Measurements from ENCODE around the gene EXO1. TPM values are rescaled to one million over a fixed set of nuclear protein-coding genes. Genes with fewer than 3 reads are reported as not detected.
A peak's percentile ranks its signal among the peaks of the same experiment; 100 is the strongest.

Gene EXO1
- total and polyA plus RNA-seq, 8 donors: 0.89 to 19.3 (median 1.2) TPM; not detected in 2

DNA sequence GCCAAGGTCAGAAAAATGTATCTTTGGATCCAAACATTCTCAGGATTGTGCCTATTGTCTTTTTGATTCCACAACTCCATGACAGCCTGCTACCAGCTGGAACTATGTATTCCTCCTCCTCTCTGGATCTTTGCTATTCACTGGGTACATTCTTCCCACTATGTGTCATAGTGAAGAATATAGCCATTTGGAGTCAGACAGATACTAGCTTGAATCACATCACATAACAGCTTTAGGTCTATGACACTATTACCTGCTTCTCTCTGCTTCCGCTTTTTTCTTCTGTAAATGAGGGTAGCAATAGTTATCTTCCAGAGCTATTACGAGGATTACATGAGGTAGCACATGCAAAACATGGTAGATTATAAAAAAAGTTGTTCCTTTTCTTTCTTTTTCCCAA, 5.4 kb upstream of the EXO1 start:
- Histone ChIP-seq H3K27ac (no peak overlapping the region), H3K27me3 (no peaks in the 10 kb centered on the region), H3K4me1 (peaks cover 4 to 7% (median 6%) of the 10 kb centered on the region in 4 donors), H3K9me3 (no peaks in the 10 kb centered on the region), H3K4me3 (no peak overlapping the region), H3K36me3 (no peaks in the 10 kb centered on the region)
- TF ChIP-seq POLR2AphosphoS5 (IDR thresholded peaks at IDR 0.05) (no peak), POLR2A (IDR thresholded peaks at IDR 0.05) (no peak), EP300 (IDR thresholded peaks at IDR 0.05) (no peak)
- TF ChIP-seq, protein P1, sequence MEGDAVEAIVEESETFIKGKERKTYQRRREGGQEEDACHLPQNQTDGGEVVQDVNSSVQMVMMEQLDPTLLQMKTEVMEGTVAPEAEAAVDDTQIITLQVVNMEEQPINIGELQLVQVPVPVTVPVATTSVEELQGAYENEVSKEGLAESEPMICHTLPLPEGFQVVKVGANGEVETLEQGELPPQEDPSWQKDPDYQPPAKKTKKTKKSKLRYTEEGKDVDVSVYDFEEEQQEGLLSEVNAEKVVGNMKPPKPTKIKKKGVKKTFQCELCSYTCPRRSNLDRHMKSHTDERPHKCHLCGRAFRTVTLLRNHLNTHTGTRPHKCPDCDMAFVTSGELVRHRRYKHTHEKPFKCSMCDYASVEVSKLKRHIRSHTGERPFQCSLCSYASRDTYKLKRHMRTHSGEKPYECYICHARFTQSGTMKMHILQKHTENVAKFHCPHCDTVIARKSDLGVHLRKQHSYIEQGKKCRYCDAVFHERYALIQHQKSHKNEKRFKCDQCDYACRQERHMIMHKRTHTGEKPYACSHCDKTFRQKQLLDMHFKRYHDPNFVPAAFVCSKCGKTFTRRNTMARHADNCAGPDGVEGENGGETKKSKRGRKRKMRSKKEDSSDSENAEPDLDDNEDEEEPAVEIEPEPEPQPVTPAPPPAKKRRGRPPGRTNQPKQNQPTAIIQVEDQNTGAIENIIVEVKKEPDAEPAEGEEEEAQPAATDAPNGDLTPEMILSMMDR (IDR thresholded peaks at IDR 0.05): no peak
- no peak for DNase-seq
- WGBS, 5 donors: 88 to 95% (median 90%) methylated on average over 2 of the region's 2 CpGs
- intact Hi-C loops (cut with DNase I; ENCODE audit: low total_unique reads): no loop called here

DNA sequence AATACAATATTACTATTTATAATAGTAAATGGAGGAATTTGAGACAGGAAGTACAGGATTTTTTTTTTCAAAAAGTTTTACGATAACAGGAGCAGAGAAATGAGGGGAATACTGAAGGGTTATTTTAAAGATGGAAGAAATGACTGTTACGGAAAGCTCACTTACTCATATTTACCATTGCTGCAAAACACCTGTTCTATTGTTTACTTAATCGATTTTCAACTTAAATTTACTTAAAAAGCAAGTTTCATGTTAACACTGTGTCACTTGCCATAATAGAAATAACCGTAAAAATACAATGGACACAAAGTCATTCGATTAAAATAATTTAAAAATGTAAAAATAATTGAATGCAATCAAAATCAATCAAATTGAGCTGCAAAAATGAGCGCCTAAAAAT, 3.4 kb upstream of the EXO1 start:
- peaks cover 9 to 20% (median 15%) of the 10 kb centered on the region in 4 donors for H3K4me1 ChIP-seq
- no peaks in the 10 kb centered on the region for H3K36me3 ChIP-seq
- H3K4me3 ChIP-seq: no peak overlapping the region
- H3K27ac ChIP-seq: no peak overlapping the region
- no peak for TF ChIP-seq EP300 (IDR thresholded peaks at IDR 0.05)
- TF ChIP-seq POLR2A (IDR thresholded peaks at IDR 0.05): no peak
- TF ChIP-seq, protein P1 (IDR thresholded peaks at IDR 0.05): no peak
- no peak for TF ChIP-seq POLR2AphosphoS5 (IDR thresholded peaks at IDR 0.05)
- no peak for DNase-seq
- no peaks in the 10 kb centered on the region for H3K9me3 ChIP-seq
- 68 to 79% (median 74%) methylated on average over 6 of the region's 6 CpGs for WGBS, 5 donors
- intact Hi-C loops (cut with DNase I; ENCODE audit: low total_unique reads): no loop called here
- no peaks in the 10 kb centered on the region for H3K27me3 ChIP-seq

DNA sequence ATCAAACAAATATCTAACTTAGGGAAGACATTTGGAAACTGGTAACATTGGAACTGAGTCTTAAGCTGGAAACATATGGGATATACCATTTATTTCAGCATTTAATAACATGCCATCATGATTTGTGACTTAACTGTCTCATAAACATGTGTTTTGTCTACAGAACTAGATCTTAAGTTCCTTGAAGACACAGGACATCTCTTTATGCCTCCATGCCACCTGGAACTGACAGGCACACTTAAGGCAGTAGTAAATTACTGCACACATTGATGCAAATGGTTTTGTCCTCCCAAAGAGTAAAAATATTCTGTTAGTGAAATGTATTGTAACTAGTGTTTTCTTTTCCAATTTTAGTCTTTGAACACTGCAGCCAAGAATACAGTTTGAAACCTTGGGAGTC, 1.6 kb upstream of the EXO1 start:
- TF ChIP-seq POLR2A (IDR thresholded peaks at IDR 0.05): no peak
- TF ChIP-seq EP300 (IDR thresholded peaks at IDR 0.05): no peak
- TF ChIP-seq, protein P1 (IDR thresholded peaks at IDR 0.05): no peak
- no peak for TF ChIP-seq POLR2AphosphoS5 (IDR thresholded peaks at IDR 0.05)
- no peak overlapping the region for H3K27ac ChIP-seq
- intact Hi-C loops (cut with DNase I; ENCODE audit: low total_unique reads): no loop called here
- H3K4me3 ChIP-seq: no peak overlapping the region
- H3K9me3 ChIP-seq: no peaks in the 10 kb centered on the region
- H3K27me3 ChIP-seq: no peaks in the 10 kb centered on the region
- DNase-seq: no peak
- no peaks in the 10 kb centered on the region for H3K36me3 ChIP-seq
- H3K4me1 ChIP-seq: peaks cover 9 to 20% (median 15%) of the 10 kb centered on the region in 4 donors

DNA sequence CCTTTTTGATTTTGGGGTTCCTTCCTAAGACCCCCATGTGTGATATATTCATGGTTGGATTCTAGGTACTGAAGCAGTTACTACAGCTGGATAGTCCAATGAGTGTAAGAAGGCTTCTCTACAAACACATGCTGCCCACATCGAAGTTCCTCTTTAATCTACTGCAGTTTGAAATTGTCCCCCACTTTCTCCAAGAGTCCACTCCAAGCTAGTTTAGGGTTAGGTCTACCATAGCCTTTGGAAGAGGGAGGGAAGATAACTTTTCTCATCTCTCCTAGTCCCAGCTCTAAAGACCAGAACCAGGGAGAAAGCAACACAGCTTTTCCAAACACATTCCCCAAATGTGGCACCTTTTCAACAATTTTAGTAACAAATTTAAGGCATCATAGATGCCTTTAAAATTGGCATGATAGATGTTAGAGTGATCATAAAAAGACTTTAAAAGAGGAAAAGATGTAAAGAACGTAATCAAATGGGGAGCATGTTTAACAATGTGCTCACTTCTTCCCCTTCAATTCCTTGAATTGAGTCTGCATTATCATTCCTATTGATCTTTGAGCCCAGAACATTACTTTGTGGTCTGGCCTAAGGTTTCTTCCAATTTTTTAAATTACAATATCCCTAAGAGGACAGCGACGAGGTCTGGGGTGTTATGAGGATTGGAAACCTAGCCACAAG, 1.0 kb upstream of the EXO1 start:
- Histone ChIP-seq H3K36me3 (no peaks in the 10 kb centered on the region), H3K9me3 (no peaks in the 10 kb centered on the region), H3K27ac (peak overlapping the region in 4 of 5 donors; percentile 92 to 98 (median 94)), H3K27me3 (no peaks in the 10 kb centered on the region), H3K4me3 (peak overlapping the region; percentile 60 to 71 (median 63)), H3K4me1 (peaks cover 9 to 20% (median 15%) of the 10 kb centered on the region in 4 donors)
- 81 to 87% (median 84%) methylated on average over 4 of the region's 4 CpGs for WGBS, 5 donors
- no peak for TF ChIP-seq POLR2AphosphoS5 (IDR thresholded peaks at IDR 0.05)
- TF ChIP-seq EP300 (IDR thresholded peaks at IDR 0.05): no peak
- TF ChIP-seq, protein P1 (IDR thresholded peaks at IDR 0.05): no peak
- TF ChIP-seq POLR2A (IDR thresholded peaks at IDR 0.05): no peak
- intact Hi-C loops (cut with DNase I; ENCODE audit: low total_unique reads): no loop called here
- no peak for DNase-seq
